Activated T-helper 1 cell treated with anti-CD3 and anti-CD28 coated beads, Interleukin-12 subunit alpha, Interleukin-12 subunit beta, Interleukin-2, Interleukin-4 antibody, amounts not matched to agents 30 ng/mL and 10 ng/mL and 1 ng/mL, durations not matched to agents 14 hours and 24 hours and 36 hours (primary cell): Measurements from ENCODE around the gene EP400. TPM values are rescaled to one million over a fixed set of nuclear protein-coding genes. Genes with fewer than 3 reads are reported as not detected.

Experiments used
- DNase-seq: peaks from one replicate; pipeline ENCODE4 v3.0.0; 2021; ENCODE audit warnings: low spot score
- H3K27ac Mint-ChIP-seq: one replicate; pipeline ENCODE4 v1.8.0; 2021; ENCODE audit warnings: mild to moderate bottlenecking, mixed read lengths
- H3K27me3 Mint-ChIP-seq: one replicate; pipeline ENCODE4 v1.8.0; 2022; ENCODE audit warnings: mild to moderate bottlenecking, moderate library complexity, mixed read lengths; ENCODE audit not compliant: insufficient read depth
- H3K36me3 Mint-ChIP-seq: one replicate; pipeline ENCODE4 v1.8.0; 2021; ENCODE audit warnings: low read depth, mixed read lengths
- H3K4me1 Mint-ChIP-seq: one replicate; pipeline ENCODE4 v1.8.0; 2021; ENCODE audit warnings: low read depth, mixed read lengths
- H3K4me3 Mint-ChIP-seq: one replicate; pipeline ENCODE4 v1.8.0; 2021; ENCODE audit warnings: mild to moderate bottlenecking, moderate library complexity, mixed read lengths
- H3K9me3 Mint-ChIP-seq: one replicate; pipeline ENCODE4 v1.8.0; 2021; ENCODE audit warnings: mixed read lengths
- intact Hi-C: fragments of 100-400 bp; cut with micrococcal nuclease; formaldehyde crosslinking; loops from one replicate; pipeline ENCODE4 v1.15.1; 2024
- total RNA-seq: library from RNA; stranded (reverse); gene quantifications from 2 replicates; pipeline ENCODE4 v1.2.3, GENCODE V29; 2022

The EP400 gene
- total RNA-seq, 1 donor from 2014 or later = 66.6 TPM

DNA sequence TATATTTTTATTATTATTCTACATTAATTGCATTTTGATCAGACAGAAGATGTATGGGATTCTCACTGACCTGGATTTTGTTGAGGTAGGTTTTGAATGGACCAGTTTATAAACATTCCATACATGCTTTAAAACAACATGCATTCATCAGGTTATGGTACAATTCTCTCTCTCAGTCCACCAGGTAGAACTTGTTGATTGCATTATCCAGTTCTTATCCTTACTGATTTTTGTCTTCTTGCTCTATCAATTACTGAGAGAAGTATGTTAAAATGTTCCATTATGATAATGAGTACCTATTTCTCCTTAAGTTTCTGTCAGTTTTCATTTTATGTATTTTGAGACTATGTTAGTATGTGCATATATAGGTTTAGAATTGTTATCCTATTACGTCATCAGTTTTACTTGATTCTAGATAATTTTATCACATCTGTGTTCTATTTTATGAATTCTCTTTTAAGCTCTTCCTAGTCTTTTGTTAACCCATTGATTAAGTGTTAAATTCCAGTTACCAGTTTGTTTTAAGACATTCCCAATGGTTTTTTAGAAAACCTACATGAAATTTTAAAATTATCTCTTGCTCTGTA, 50.6 kb downstream of the EP400 start:
- no peak for DNase-seq
- no peak overlapping the region for H3K27ac Mint-ChIP-seq
- H3K4me3 Mint-ChIP-seq = no peak overlapping the region
- intact Hi-C loops = no loop called here
- no peaks in the 10 kb centered on the region for H3K27me3 Mint-ChIP-seq
- H3K36me3 Mint-ChIP-seq = peaks cover 11% of the 10 kb centered on the region
- H3K9me3 Mint-ChIP-seq = no peaks in the 10 kb centered on the region
- H3K4me1 Mint-ChIP-seq = peaks cover 4% of the 10 kb centered on the region

- peaks cover 27% of the 10 kb centered on the region for H3K36me3 Mint-ChIP-seq
- H3K27ac Mint-ChIP-seq = no peak overlapping the region
- peaks cover 4% of the 10 kb centered on the region for H3K4me1 Mint-ChIP-seq
- H3K9me3 Mint-ChIP-seq = no peaks in the 10 kb centered on the region
- no peak overlapping the region for H3K4me3 Mint-ChIP-seq
- intact Hi-C loops = no loop called here
- DNase-seq = no peak
- no peaks in the 10 kb centered on the region for H3K27me3 Mint-ChIP-seq
Measured at GRCh38 chr12:132003846-132004245, 54.1 kb downstream of the EP400 start.

DNA sequence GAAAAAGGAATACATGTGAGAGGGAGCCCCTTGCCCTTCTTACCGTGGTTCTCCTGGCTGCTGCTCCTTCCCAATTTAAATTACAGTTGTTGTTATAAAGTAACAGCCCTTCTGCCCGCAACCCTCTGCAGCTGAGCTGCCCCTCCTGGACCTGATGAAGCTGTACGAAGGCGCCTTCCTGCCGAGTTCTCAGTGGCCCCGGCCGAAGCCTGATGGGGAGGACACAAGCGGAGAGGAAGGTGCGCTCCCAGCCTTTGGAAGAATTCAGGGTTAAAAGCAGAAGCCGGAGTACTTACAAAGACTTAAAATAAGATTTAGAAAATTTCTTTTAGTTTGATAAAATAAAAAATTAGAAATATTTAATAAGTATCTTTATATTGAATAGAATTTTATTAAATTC, 55.2 kb downstream of the EP400 start:
- no peaks in the 10 kb centered on the region for H3K27me3 Mint-ChIP-seq
- H3K27ac Mint-ChIP-seq = no peak overlapping the region
- H3K4me1 Mint-ChIP-seq = peaks cover 4% of the 10 kb centered on the region
- H3K4me3 Mint-ChIP-seq = no peak overlapping the region
- intact Hi-C loops = no loop called here
- H3K9me3 Mint-ChIP-seq = no peaks in the 10 kb centered on the region
- H3K36me3 Mint-ChIP-seq = peaks cover 28% of the 10 kb centered on the region
- no peak for DNase-seq

DNA sequence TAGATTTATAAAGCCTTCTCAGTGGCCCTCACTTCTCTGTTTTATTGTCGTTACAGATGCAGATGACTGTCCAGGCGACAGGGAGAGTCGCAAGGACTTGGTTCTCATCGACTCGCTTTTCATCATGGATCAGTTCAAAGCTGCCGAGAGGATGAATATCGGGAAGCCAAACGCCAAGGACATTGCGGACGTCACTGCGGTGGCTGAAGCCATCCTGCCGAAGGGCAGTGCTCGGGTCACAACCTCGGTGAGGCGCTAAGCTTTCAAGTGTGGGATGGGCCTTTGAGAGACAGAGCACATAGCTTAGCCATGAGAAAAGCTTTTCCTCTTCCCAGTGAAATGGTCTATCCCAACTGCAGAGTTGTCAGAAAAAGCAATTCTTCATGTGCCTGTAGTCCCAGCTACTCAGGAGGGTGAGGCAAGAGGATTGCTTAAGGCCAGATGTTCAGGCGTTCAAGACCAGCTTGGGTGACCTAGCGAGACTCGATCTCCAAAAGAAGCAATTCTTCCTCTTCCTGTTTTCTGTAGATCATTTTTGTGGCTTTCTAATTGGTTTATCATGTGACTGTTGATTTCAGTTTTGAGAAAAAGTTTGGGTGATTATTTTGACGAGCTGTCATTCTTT, 56.4 kb downstream of the EP400 start:
- Mint-ChIP-seq H3K27me3 (no peaks in the 10 kb centered on the region), H3K9me3 (no peaks in the 10 kb centered on the region), H3K4me1 (peaks cover 4% of the 10 kb centered on the region), H3K4me3 (no peak overlapping the region), H3K36me3 (peaks cover 25% of the 10 kb centered on the region), H3K27ac (no peak overlapping the region)
- intact Hi-C loops = no loop called here
- no peak for DNase-seq

DNA sequence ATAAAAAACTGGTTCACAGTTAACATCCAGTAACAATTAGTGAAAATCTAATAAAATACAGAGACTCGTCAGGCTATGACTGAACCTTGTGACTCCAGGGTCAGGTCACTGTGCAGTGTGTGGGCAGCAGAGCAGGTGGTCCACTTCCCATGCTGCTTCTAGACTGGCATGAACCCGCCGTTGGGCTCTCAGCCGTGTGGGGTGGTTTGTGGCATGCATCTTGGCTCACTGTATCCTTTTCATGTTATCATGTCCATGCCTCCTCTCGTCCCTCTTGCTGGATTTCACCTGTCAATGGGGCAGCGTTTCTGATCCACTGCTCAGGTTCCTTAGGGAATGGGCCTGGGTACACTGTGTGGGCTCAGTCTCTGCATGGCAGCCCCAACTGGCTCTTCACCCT, 57.3 kb downstream of the EP400 start:
- no peak overlapping the region for H3K4me3 Mint-ChIP-seq
- no peak for DNase-seq
- peaks cover 30% of the 10 kb centered on the region for H3K36me3 Mint-ChIP-seq
- intact Hi-C loops = no loop called here
- no peak overlapping the region for H3K27ac Mint-ChIP-seq
- H3K9me3 Mint-ChIP-seq = no peaks in the 10 kb centered on the region
- H3K27me3 Mint-ChIP-seq = no peaks in the 10 kb centered on the region
- H3K4me1 Mint-ChIP-seq = peaks cover 4% of the 10 kb centered on the region

- intact Hi-C loops = no loop called here
- Mint-ChIP-seq H3K27ac (no peak overlapping the region), H3K9me3 (no peaks in the 10 kb centered on the region), H3K36me3 (peaks cover 38% of the 10 kb centered on the region), H3K27me3 (no peaks in the 10 kb centered on the region), H3K4me3 (no peak overlapping the region), H3K4me1 (no peaks in the 10 kb centered on the region)
- DNase-seq = no peak
Measured at GRCh38 chr12:132009336-132009859, 59.7 kb downstream of the EP400 start.

DNA sequence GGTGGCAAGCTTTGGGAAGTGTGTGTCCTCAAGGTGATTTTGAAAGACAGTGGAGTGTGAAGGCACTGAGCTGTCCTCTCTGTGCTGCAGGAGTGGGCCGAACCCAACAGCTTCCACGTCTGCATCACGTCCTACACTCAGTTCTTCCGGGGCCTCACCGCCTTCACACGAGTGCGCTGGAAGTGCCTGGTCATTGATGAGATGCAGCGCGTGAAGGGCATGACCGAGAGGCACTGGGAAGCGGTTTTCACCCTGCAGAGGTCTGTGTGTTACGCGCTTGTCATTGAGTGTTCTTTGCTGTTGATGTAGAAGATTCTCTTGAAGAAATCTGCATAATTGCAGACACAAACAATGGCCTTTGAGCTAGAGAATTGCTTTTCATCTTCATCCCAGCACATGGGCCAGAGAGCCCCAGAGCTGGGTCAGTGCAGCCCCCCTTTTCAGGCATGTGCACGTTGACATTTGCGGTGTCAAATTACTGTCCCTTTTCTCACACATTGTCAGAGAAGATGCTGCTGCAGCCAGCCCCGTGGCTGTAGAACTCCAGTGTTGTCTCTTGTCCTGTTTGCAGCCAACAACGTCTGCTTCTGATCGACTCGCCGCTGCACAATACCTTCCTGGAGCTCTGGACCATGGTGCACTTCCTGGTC, 63.3 kb downstream of the EP400 start:
- H3K27ac Mint-ChIP-seq = no peak overlapping the region
- H3K4me1 Mint-ChIP-seq = no peaks in the 10 kb centered on the region
- DNase-seq = no peak
- intact Hi-C loops = no loop called here
- H3K36me3 Mint-ChIP-seq = peaks cover 41% of the 10 kb centered on the region
- H3K27me3 Mint-ChIP-seq = no peaks in the 10 kb centered on the region
- no peak overlapping the region for H3K4me3 Mint-ChIP-seq
- no peaks in the 10 kb centered on the region for H3K9me3 Mint-ChIP-seq

- no peak for DNase-seq
- no peak overlapping the region for H3K4me3 Mint-ChIP-seq
- H3K9me3 Mint-ChIP-seq = no peaks in the 10 kb centered on the region
- H3K27me3 Mint-ChIP-seq = no peaks in the 10 kb centered on the region
- H3K27ac Mint-ChIP-seq = no peak overlapping the region
- intact Hi-C loops = no loop called here
- H3K36me3 Mint-ChIP-seq = peaks cover 41% of the 10 kb centered on the region
- no peaks in the 10 kb centered on the region for H3K4me1 Mint-ChIP-seq
Measured at GRCh38 chr12:132014092-132014914, 64.6 kb downstream of the EP400 start.

GRCh38 chr12:132014915-132015280, 65.2 kb downstream of the EP400 start:
- intact Hi-C loops = no loop called here

DNA sequence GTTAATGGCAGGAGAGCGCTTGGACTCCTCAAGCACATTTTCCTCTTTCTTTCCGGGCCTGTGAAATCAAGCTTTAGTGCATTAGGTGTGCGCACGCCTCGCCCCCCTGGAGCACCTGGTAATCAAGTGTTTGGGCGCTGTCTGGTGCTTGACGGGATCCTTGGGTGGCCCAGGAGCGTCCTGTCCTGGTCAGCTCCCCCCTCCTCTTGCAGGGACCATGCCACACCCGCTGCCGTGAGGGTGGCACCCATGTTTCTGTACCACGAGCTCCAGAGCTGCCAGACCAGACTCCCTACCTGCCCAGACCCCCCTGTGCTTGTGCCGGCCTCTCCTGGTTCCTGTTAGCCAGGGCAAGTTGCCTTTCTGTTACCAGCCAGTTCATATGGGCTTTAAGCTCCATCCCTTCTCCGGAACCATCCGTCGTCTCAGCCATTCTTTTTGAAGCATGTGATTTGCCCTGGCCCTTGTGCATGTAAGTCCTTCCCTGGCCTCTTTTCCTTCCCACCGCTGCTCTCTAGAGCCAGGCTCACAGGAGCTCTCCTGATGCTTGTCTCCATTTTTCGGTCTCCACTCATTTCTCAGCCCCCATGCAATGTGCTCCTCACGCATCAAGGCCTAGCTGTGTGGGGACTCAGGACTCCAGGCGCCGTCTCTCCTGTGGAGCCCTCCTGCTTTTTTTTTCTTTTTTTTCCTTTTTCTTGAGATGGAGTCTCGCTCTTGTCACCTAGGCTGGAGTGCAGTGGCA, 66.1 kb downstream of the EP400 start:
- DNase-seq = no peak
- intact Hi-C loops = no loop called here
- H3K36me3 Mint-ChIP-seq = peaks cover 44% of the 10 kb centered on the region
- H3K27ac Mint-ChIP-seq = no peak overlapping the region
- H3K9me3 Mint-ChIP-seq = no peaks in the 10 kb centered on the region
- H3K27me3 Mint-ChIP-seq = no peaks in the 10 kb centered on the region
- H3K4me1 Mint-ChIP-seq = no peaks in the 10 kb centered on the region
- no peak overlapping the region for H3K4me3 Mint-ChIP-seq

More at GRCh38 chr12:132014915-132015280, 65.2 kb downstream of the EP400 start:
- DNase-seq = no peak
- Mint-ChIP-seq H3K27me3 (no peaks in the 10 kb centered on the region), H3K4me3 (no peak overlapping the region), H3K27ac (no peak overlapping the region), H3K9me3 (no peaks in the 10 kb centered on the region), H3K36me3 (peaks cover 40% of the 10 kb centered on the region), H3K4me1 (no peaks in the 10 kb centered on the region)

GRCh38 chr12:132018193-132018916, 68.6 kb downstream of the EP400 start:
- H3K4me1 Mint-ChIP-seq = no peaks in the 10 kb centered on the region
- H3K27me3 Mint-ChIP-seq = no peaks in the 10 kb centered on the region
- no peak overlapping the region for H3K27ac Mint-ChIP-seq
- peaks cover 44% of the 10 kb centered on the region for H3K36me3 Mint-ChIP-seq
- no peak for DNase-seq
- intact Hi-C loops = no loop called here
- H3K4me3 Mint-ChIP-seq = no peak overlapping the region
- H3K9me3 Mint-ChIP-seq = no peaks in the 10 kb centered on the region

DNA sequence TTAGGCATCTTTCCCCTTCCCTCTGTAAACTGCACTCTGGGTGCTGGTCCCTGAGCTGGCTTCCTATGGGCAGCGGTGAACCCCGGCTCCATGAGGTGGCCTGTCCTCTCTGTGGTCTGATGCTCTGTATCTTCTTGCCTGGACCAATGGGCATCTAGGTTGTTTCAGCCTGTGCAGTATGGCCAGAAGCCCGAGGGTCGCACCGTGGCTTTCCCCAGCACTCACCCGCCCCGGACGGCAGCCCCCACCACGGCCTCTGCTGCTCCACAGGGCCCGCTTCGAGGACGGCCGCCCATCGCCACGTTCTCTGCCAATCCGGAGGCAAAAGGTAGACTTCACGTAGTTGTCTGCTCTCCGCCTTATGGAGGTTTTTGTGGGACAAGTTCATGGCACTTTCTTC, 70.1 kb downstream of the EP400 start:
- no peaks in the 10 kb centered on the region for H3K9me3 Mint-ChIP-seq
- intact Hi-C loops = no loop called here
- H3K27me3 Mint-ChIP-seq = no peaks in the 10 kb centered on the region
- peaks cover 45% of the 10 kb centered on the region for H3K36me3 Mint-ChIP-seq
- H3K4me3 Mint-ChIP-seq = no peak overlapping the region
- no peaks in the 10 kb centered on the region for H3K4me1 Mint-ChIP-seq
- DNase-seq = no peak
- H3K27ac Mint-ChIP-seq = no peak overlapping the region
